LNCaP clone FGC (cell line): Measurements from ENCODE around the gene ARL4D.
"Not testable (repeated sequence)": the region's sequence is repeated elsewhere in the genome, so short reads cannot be mapped to it uniquely, and the experiment has no call there.

Experiments
- DNase-seq: peaks from one replicate; pipeline ENCODE4 v3.0.0-alpha.2; 2011; ENCODE audit warnings: low read depth
- H3K4me3 ChIP-seq: 2 replicates; pipeline ENCODE4 v1.5.1; 2011; ENCODE audit warnings: mild to moderate bottlenecking, low read depth, low read length, control low read depth
- TF ChIP-seq, protein P1 (sequence below): IDR thresholded peaks from 2 replicates; pipeline ENCODE4 v1.5.1; 2012; ENCODE audit warnings: mild to moderate bottlenecking; ENCODE audit not compliant: control insufficient read depth, insufficient read depth; ENCODE audit errors: extremely low read depth

ARL4D gene

DNA sequence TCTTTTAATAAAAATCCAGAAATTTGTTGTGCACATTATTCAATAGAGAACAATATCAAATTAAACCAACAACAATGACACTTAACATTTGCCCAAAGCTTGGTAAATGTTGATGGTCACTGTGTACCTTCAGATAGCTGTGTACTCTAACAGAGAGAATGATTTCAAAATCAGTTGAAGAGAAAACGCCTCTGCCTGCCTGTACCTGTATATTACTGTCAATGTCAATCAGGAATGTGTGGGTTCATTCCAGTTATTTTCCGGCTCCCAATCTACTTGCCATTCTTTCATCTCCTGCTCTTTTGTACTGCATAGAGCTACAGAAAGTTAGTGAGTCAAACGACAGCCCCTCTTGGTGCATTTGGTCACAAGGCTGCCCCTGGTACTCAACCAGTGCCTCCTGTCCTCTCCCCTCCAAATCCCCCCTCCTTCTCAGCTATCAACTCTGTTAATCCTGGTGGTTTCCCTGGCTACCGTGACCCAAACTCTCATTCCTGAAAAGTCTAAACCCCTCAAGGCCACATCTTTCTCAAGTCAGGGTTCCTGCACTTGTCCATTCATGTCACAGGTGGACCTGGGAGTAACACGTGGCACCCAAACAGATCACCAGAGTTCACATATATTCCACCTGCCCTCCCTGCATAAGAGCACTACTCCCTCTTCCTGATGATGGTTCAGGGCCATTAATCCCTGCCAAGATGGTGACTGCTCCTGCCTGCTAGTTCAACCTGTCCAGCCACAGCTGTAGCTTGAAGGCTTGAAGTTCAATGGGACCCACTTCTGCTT, 13.6 kb upstream of the ARL4D start:
- DNase-seq, result no peak
- H3K4me3 ChIP-seq, result no peak overlapping the region
- TF ChIP-seq, protein P1, sequence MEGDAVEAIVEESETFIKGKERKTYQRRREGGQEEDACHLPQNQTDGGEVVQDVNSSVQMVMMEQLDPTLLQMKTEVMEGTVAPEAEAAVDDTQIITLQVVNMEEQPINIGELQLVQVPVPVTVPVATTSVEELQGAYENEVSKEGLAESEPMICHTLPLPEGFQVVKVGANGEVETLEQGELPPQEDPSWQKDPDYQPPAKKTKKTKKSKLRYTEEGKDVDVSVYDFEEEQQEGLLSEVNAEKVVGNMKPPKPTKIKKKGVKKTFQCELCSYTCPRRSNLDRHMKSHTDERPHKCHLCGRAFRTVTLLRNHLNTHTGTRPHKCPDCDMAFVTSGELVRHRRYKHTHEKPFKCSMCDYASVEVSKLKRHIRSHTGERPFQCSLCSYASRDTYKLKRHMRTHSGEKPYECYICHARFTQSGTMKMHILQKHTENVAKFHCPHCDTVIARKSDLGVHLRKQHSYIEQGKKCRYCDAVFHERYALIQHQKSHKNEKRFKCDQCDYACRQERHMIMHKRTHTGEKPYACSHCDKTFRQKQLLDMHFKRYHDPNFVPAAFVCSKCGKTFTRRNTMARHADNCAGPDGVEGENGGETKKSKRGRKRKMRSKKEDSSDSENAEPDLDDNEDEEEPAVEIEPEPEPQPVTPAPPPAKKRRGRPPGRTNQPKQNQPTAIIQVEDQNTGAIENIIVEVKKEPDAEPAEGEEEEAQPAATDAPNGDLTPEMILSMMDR, result no peak

DNA sequence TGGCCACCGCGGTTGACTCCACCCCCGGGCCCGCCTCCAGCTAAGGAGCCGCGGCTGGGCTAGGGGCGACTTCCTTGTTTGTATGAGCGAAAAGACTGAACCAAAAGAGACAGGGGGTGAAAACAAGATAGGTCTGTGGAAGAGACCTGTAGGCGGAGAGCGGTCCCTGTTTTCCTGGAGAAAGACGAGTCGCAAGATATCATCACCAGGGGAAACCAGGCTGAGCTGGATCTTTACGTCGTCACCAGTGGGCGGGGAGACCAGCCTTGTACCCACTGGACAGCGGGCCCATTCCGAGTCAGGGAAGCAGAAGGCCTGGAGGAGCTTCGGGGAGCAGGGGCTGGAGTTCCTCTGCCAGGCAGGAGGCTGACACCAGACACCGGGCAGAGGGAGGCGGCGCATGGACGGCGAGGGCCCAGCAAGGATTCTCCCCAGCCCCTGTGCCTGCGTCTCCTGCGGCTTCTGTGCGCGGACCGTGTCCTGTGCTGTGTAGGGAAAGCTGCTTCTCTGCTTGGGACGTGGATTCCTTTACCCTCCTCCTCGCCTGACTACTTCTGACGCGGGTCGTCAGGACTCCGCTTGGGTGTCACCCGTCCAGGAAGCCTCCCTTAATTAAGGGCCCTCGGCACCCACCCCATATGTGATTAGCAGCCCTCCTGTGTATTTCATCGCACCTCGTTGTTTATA, 10.3 kb upstream of the ARL4D start:
- TF ChIP-seq, protein P1, result no peak
- peak overlapping the region; percentile 56 for H3K4me3 ChIP-seq
- peak; percentile 50 for DNase-seq

DNA sequence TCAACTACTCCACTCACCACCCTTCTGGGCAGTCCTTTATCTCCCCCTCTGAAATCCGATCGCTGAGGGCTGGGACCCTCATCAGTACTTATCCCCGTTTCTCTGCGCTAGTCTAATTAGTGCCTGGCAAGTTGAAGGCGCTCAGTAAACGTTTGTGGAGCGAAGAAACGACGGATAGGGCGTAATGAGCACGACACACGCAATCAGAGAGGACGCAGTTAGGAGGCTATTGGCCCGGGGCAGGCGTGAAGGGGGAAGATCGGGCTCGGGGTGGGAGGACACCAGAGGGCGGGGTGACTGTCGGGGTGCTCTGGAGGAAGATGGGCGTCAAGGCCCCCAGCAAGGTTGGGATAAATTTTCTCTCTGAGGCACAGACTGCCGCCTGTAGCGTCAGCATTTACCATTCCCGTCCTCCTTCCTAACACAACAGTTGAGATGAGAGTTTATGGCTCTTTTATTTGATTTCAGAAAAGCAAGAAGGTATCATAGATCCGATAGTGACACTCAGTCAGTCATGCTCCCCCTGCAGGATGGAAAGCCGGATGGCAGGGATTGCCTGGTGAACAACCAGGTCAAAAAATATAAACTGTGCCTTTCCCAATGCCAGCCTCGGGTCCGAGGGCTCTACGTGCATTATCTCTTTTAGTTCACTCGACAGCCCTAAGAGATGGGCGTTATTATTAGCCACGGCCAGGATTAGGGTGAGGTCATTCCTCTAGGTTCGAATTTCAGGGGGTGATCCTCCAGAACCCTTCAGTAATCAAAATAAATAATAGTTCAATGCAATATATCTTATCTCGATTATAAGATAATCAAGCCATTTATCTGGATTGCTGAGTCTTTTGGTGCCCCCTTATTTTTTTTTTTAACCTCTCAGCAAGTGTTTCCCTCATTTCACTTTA, 9.5 kb upstream of the ARL4D start:
- TF ChIP-seq, protein P1, result peak; percentile 80
- peak; percentile 50 for DNase-seq
- H3K4me3 ChIP-seq, result peak overlapping the region; percentile 56

DNA sequence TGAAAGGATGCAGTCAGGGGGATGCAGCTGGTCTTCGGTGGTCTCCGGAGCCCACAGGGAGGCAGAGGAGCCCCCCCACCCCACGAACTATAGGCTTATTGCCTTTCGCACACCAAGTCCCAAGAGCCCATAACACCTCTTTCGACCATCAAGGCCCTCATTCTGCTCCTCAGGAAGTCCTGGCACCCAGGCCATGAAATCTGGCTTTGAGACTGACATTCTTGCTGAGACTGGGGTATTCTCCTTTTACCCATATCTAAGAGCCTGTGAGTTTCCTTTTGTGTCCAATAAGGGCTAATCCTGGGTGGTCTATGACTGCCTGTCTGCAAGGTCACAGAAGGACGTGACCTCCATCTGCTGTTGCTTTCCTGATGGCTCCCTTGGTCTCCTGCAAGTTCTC, 6.4 kb upstream of the ARL4D start:
- TF ChIP-seq, protein P1, result no peak
- no peak for DNase-seq
- no peak overlapping the region for H3K4me3 ChIP-seq

DNA sequence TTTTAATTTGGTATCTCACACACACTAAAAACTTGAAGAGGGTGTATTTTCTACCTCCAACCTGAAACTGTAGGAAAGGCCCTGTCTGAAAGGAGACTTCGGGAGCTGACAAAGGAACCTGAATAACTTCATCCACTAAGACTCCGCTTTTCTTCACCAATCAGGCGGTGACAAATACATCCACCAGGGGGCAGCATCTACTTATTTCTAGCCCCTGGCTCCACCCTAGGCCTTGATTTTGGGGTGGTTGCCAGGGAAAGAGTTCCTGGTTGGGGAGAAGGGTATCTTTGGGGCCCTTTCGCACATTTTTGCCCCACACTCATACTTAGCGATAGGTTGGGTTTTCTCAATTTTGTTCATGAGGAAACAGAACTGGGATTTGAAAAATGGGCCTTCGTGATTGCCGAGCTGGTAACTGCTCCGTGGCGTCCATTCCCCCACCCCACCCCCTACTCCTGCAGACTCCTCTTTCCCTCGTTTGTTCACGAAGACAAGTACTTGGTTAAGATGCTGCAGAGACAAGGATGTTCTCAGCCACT, 4.8 kb upstream of the ARL4D start:
- TF ChIP-seq, protein P1, result peak; percentile 82
- no peak overlapping the region for H3K4me3 ChIP-seq
- DNase-seq, result peak; percentile 58

DNA sequence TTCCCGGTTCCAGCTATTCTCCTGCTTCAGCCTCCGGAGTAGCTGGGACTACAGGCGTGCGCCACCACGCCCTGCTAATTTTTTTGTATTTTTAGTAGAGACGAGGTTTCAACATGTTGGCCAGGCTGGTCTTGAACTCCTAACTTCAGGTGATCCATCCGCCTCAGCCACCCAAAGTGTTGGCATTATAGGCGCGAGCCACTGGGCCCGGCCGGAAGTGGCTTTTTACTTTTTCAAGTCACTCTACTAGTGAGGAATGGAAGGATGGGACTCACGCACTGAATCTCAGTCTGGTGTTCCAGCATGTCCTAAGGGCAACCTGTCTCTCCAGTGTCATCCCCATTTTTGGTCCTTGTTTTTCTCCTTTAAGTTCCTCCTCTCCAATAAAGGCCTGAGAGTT, 4.1 kb upstream of the ARL4D start:
- H3K4me3 ChIP-seq, DNase-seq: not testable (repeated sequence)
